HEK293 (cell line): ENCODE results near the gene SOX5.
"Not testable (repeated sequence)": the region's sequence is repeated elsewhere in the genome, so short reads cannot be mapped to it uniquely, and the experiment has no call there.

Source experiments
- CTCF ChIA-PET: fragments of 350-600 bp; formaldehyde crosslinking; extraction: SDS; loops from one replicate; lab custom pipeline; 2021; ENCODE audit warnings: antibody characterized with exemption; lab: Yijun Ruan, JAX
- POLR2A ChIA-PET: fragments of 300-600 bp; formaldehyde crosslinking; extraction: SDS; loops from one replicate; lab custom pipeline; 2020; ENCODE audit warnings: antibody characterized with exemption, inconsistent platforms; lab: Yijun Ruan, JAX
- H3K27ac ChIP-seq: fragments of 200-500 bp; sonication (Bioruptor generic); 2 replicates; pipeline ENCODE4 v1.5.1; 2014; ENCODE audit warnings: low read depth, low read length, control low read depth, inconsistent platforms; ENCODE audit errors: extremely low read depth
- H3K36me3 ChIP-seq, 2 experiments: fragments of 200-500 bp in 1 of 2; sonication (Bioruptor generic) in 1 of 2; 1 replicate in 1 of 2; 2 replicates in 1 of 2; pipeline ENCODE4 v1.5.1; 2014 to 2017; ENCODE audit warnings: inconsistent platforms in 2 of 2, low read length in 2 of 2; ENCODE audit not compliant: control insufficient read depth in 2 of 2, insufficient read depth in 1 of 2
- H3K4me1 ChIP-seq: fragments of 200-500 bp; sonication (Bioruptor generic); 2 replicates; pipeline ENCODE4 v1.5.1; 2014; ENCODE audit warnings: mild to moderate bottlenecking, low read length, inconsistent platforms; ENCODE audit not compliant: control insufficient read depth, insufficient read depth
- H3K4me3 ChIP-seq: 2 replicates; pipeline ENCODE4 v1.5.1; 2011; ENCODE audit warnings: low read depth, mild to moderate bottlenecking, control low read depth, low read length, moderate library complexity
- H3K9me3 ChIP-seq: fragments of 200-500 bp; sonication (Bioruptor generic); 2 replicates; pipeline ENCODE4 v1.5.1; 2014; ENCODE audit warnings: low read depth, low read length, inconsistent platforms; ENCODE audit not compliant: control insufficient read depth, insufficient read depth
- KLF10 ChIP-seq: fragments of 450-650 bp; IDR thresholded peaks from 2 replicates; pipeline ENCODE4 v1.5.1; 2018; ENCODE audit warnings: missing biosample characterization, mild to moderate bottlenecking, missing genetic modification characterization
- MYNN ChIP-seq: fragments of 450-650 bp; formaldehyde crosslinking; IDR thresholded peaks from 2 replicates; pipeline ENCODE4 v1.5.1; 2016; ENCODE audit warnings: missing biosample characterization, missing genetic modification characterization, borderline replicate concordance
- ZBTB20 ChIP-seq: fragments of 450-650 bp; formaldehyde crosslinking; IDR thresholded peaks from 2 replicates; pipeline ENCODE4 v1.5.1; 2016; ENCODE audit warnings: missing biosample characterization, missing genetic modification characterization
- ZFHX2 ChIP-seq: fragments of 450-650 bp; formaldehyde crosslinking; conservative IDR thresholded peaks from 2 replicates; pipeline ENCODE4 v1.5.1; 2016; ENCODE audit warnings: missing biosample characterization, missing genetic modification characterization
- ZNF132 ChIP-seq: fragments of 450-650 bp; formaldehyde crosslinking; IDR thresholded peaks from 2 replicates; pipeline ENCODE4 v1.5.1; 2017; ENCODE audit warnings: missing biosample characterization, missing genetic modification characterization, borderline replicate concordance
- ZNF175 ChIP-seq: fragments of 450-650 bp; formaldehyde crosslinking; IDR thresholded peaks from 2 replicates; pipeline ENCODE4 v1.5.1; 2016; ENCODE audit warnings: missing biosample characterization, missing genetic modification characterization
- ZNF341 ChIP-seq: fragments of 450-650 bp; formaldehyde crosslinking; IDR thresholded peaks from 2 replicates; pipeline ENCODE4; 2016; ENCODE audit warnings: low read depth, missing biosample characterization, missing genetic modification characterization
- ZNF473 ChIP-seq: fragments of 450-650 bp; formaldehyde crosslinking; IDR thresholded peaks from 2 replicates; pipeline ENCODE4 v1.5.1; 2017; ENCODE audit warnings: missing biosample characterization, missing genetic modification characterization
- ZNF510 ChIP-seq: fragments of 450-650 bp; formaldehyde crosslinking; IDR thresholded peaks from 2 replicates; pipeline ENCODE4 v1.5.1; 2018; ENCODE audit warnings: mild to moderate bottlenecking, missing genetic modification characterization, missing biosample characterization; ENCODE audit not compliant: insufficient replicate concordance
- ZNF558 ChIP-seq: fragments of 450-650 bp; formaldehyde crosslinking; IDR thresholded peaks from 2 replicates; pipeline ENCODE4 v1.5.1; 2016; ENCODE audit warnings: missing biosample characterization, missing genetic modification characterization
- ZNF600 ChIP-seq: fragments of 450-650 bp; formaldehyde crosslinking; IDR thresholded peaks from 2 replicates; pipeline ENCODE4 v1.5.1; 2016; ENCODE audit warnings: missing biosample characterization, missing genetic modification characterization
- ZNF624 ChIP-seq: fragments of 450-650 bp; formaldehyde crosslinking; IDR thresholded peaks from 2 replicates; pipeline ENCODE4 v1.5.1; 2017; ENCODE audit warnings: missing biosample characterization, missing genetic modification characterization
- ZNF707 ChIP-seq: fragments of 450-650 bp; formaldehyde crosslinking; IDR thresholded peaks from 2 replicates; pipeline ENCODE4 v1.5.1; 2016; ENCODE audit warnings: missing biosample characterization, missing genetic modification characterization
- ZNF768 ChIP-seq: fragments of 450-650 bp; formaldehyde crosslinking; IDR thresholded peaks from 2 replicates; pipeline ENCODE4 v1.5.1; 2018; ENCODE audit warnings: missing biosample characterization, mild to moderate bottlenecking, missing genetic modification characterization
- ZNF830 ChIP-seq: fragments of 450-650 bp; IDR thresholded peaks from 2 replicates; pipeline ENCODE4 v1.5.0; 2018; ENCODE audit warnings: missing biosample characterization, missing genetic modification characterization, low read depth, mild to moderate bottlenecking, moderate library complexity
- TF ChIP-seq, protein P1 (sequence below): fragments of 450-650 bp; formaldehyde crosslinking; IDR thresholded peaks from 2 replicates; pipeline ENCODE4 v1.5.1; 2016; ENCODE audit warnings: missing biosample characterization, missing genetic modification characterization
- TF ChIP-seq, protein P2 (sequence below): fragments of 450-650 bp; IDR thresholded peaks from 2 replicates; pipeline ENCODE4 v1.5.1; 2018; ENCODE audit warnings: missing biosample characterization, mild to moderate bottlenecking, missing genetic modification characterization

The SOX5 gene

DNA sequence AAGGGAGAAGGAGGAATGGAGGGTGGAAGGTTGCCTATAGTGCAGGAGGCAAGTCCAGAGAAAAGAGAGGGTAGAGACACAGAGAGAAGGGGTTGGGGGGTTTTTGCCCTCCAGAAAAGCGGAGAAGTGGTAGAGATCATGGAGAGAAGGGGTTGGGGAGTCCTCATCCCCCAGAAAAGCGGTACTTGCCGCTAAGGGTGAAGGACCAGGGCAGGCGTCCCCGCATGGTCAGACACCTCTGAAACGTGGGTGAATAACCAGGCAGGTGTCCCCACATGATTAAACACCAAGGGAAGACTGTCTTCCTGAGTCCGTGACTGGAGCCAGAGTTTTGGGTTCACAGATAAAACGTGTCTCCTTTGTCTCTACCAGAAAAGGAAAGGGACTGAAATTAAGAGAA is 439.0 kb downstream of the SOX5 start:
- ChIA-PET CTCF (no interaction called here), POLR2A (no interaction called here)
- no peak overlapping the region for H3K4me3 ChIP-seq
- TF ChIP-seq ZFHX2 (tag by site-specific recombination): no peak
- TF ChIP-seq ZNF132 (tag by site-specific recombination): no peak
- TF ChIP-seq ZNF624 (tag by site-specific recombination): no peak
- TF ChIP-seq ZNF473 (tag by site-specific recombination): no peak
- TF ChIP-seq ZNF341 (tag by site-specific recombination): no peak
- no peak for TF ChIP-seq ZNF600
- no peak for TF ChIP-seq ZNF510 (tag by site-specific recombination)
- TF ChIP-seq, protein P1, sequence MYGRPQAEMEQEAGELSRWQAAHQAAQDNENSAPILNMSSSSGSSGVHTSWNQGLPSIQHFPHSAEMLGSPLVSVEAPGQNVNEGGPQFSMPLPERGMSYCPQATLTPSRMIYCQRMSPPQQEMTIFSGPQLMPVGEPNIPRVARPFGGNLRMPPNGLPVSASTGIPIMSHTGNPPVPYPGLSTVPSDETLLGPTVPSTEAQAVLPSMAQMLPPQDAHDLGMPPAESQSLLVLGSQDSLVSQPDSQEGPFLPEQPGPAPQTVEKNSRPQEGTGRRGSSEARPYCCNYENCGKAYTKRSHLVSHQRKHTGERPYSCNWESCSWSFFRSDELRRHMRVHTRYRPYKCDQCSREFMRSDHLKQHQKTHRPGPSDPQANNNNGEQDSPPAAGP (tag by site-specific recombination): no peak
- TF ChIP-seq ZBTB20: no peak
- TF ChIP-seq ZNF830 (tag by site-specific recombination): no peak
- TF ChIP-seq ZNF768 (tag by site-specific recombination): no peak
- TF ChIP-seq, protein P2, sequence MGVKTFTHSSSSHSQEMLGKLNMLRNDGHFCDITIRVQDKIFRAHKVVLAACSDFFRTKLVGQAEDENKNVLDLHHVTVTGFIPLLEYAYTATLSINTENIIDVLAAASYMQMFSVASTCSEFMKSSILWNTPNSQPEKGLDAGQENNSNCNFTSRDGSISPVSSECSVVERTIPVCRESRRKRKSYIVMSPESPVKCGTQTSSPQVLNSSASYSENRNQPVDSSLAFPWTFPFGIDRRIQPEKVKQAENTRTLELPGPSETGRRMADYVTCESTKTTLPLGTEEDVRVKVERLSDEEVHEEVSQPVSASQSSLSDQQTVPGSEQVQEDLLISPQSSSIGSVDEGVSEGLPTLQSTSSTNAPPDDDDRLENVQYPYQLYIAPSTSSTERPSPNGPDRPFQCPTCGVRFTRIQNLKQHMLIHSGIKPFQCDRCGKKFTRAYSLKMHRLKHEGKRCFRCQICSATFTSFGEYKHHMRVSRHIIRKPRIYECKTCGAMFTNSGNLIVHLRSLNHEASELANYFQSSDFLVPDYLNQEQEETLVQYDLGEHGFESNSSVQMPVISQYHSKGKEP (tag by site-specific recombination): no peak
- no peak for TF ChIP-seq ZNF175
- TF ChIP-seq ZNF707 (tag by site-specific recombination): no peak
- no peak for TF ChIP-seq ZNF558
- TF ChIP-seq MYNN: no peak
- no peak for TF ChIP-seq KLF10 (tag by site-specific recombination)
- no peaks in the 10 kb centered on the region for H3K36me3 ChIP-seq
- no peaks in the 10 kb centered on the region for H3K4me1 ChIP-seq
- no peaks in the 10 kb centered on the region for H3K9me3 ChIP-seq
- no peak overlapping the region for H3K27ac ChIP-seq

DNA sequence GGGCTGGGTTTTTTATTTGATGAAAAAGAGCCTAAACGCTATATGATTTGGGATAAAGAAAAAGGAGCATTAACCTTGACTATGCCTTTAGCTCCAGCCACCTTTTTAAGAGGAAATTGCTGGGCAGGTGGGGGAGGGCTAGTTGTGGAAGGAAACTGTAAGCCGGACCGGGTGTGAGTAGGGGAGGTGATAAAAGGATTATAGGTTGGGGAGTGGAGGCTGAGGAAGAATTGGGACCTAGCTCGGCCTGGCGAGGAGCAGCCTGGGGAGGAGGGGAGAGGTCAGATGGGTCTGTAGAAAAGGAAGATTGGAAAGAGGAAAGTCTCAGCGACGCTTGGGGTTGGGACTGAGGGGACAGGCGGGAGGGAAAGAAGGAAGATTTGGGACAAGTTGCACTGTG is 439.6 kb downstream of the SOX5 start:
- H3K36me3 ChIP-seq, CTCF ChIA-PET, H3K27ac ChIP-seq, H3K4me1 ChIP-seq, H3K9me3 ChIP-seq, POLR2A ChIA-PET, H3K4me3 ChIP-seq: not testable (repeated sequence)

DNA sequence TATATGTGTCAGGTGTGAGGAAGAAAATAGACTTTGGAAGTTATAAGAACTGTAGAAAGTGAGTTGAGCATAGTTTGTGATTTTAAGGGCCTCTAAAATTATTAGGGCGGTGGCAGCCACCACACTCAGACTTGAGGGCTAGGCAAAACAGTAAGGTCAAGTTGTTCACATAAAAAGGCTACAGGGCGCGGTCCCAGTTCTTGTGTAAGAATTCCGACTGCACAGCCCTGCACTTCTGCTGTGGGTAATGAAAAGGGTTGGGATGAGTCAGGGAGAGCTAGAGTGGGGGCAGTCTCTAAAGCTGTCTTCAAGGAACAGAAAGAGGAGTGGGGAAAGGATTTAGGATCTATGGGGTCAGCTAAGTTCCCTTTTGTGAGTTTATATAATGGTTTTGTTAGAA is 441.7 kb downstream of the SOX5 start:
- CTCF ChIA-PET, POLR2A ChIA-PET, H3K9me3 ChIP-seq: not testable (repeated sequence)

DNA sequence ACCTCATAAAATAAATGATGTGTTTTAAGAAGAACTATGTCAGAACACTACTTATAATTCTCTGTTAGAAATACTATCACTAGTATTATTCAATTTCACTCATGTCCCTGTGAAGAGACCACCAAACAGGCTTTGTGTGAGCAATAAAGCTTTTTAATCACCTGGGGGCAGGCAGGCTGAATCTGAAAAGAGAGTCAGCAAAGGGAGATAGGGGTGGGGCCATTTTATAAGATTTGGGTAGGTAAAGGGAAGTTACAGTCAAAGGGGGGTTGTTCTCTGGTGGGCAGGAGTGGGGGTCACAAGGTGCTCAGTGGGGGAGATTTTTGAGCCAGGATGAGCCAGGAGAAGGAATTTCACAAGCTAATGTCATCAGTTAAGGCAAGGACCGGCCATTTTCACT is 443.7 kb downstream of the SOX5 start:
- H3K36me3 ChIP-seq, H3K27ac ChIP-seq, POLR2A ChIA-PET, H3K4me3 ChIP-seq, CTCF ChIA-PET, H3K9me3 ChIP-seq, H3K4me1 ChIP-seq: not testable (repeated sequence)

More for the DNA sequence above, 441.7 kb downstream of the SOX5 start:
- H3K4me1 ChIP-seq, H3K36me3 ChIP-seq, H3K4me3 ChIP-seq, H3K27ac ChIP-seq: not testable (repeated sequence)
